Gastroesophageal sphincter (tissue), 3 donors: ENCODE data around the gene SLAMF7.

Experiments used
- EP300 ChIP-seq: sonication (generic); formaldehyde crosslinking; IDR thresholded peaks from one replicate; pipeline ENCODE4 v1.6.1; 2017; ENCODE audit warnings: antibody characterized with exemption, mild to moderate bottlenecking
- TF ChIP-seq, protein P1 (sequence below), 4 experiments: fragments of 200-600 bp in 2 of 4; fragments of 450-650 bp in 2 of 4; sonication (generic) in 1 of 4; IDR thresholded peaks; one replicate each; pipeline ENCODE4 v1.5.1; 2017 to 2019; ENCODE audit warnings: antibody characterized with exemption in 4 of 4, mild to moderate bottlenecking in 2 of 4, moderate library complexity in 2 of 4

DNA sequence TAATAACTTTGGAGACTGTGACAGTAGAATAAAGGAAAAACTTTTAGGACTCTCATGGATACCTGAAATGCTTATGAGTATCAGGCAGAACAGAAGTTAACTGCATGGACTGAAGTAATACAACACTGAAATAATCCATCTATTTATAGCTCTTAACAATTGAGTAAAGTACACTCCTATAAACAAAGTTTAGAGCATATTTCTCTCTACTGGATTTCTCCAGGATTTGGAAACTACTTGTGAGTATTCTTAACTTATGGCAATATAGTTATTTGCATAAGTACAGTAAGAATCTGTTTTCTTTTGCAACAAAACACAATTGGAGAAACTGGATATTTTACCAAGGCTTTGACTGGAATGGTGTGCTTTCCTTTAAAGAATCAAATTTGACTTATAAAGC lies 17.6 kb upstream of the SLAMF7 start:
- TF ChIP-seq, protein P1, sequence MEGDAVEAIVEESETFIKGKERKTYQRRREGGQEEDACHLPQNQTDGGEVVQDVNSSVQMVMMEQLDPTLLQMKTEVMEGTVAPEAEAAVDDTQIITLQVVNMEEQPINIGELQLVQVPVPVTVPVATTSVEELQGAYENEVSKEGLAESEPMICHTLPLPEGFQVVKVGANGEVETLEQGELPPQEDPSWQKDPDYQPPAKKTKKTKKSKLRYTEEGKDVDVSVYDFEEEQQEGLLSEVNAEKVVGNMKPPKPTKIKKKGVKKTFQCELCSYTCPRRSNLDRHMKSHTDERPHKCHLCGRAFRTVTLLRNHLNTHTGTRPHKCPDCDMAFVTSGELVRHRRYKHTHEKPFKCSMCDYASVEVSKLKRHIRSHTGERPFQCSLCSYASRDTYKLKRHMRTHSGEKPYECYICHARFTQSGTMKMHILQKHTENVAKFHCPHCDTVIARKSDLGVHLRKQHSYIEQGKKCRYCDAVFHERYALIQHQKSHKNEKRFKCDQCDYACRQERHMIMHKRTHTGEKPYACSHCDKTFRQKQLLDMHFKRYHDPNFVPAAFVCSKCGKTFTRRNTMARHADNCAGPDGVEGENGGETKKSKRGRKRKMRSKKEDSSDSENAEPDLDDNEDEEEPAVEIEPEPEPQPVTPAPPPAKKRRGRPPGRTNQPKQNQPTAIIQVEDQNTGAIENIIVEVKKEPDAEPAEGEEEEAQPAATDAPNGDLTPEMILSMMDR (IDR thresholded peaks at IDR 0.05) = no peak
- no peak for TF ChIP-seq EP300
